Lung (tissue), 12 donors: ENCODE measurements around the gene COPRS. TPM values are rescaled to one million over a fixed set of nuclear protein-coding genes. Genes with fewer than 3 reads are reported as not detected.

ENCODE experiments used
- ATAC-seq: fragments of 200-7000 bp; cut with Tn5 transposase; one replicate; pipeline ENCODE4 v1.9.1; 2020; ENCODE audit warnings: moderate number of reproducible peaks; ENCODE audit not compliant: insufficient read depth, low FRiP score
- DNase-seq, 3 donors: peaks; one replicate each; pipeline ENCODE4 v3.0.0-alpha.2; 2013 to 2017
- H3K27ac ChIP-seq, 2 donors: one replicate each; pipeline ENCODE4 v1.5.1; 2013; ENCODE audit warnings: mild to moderate bottlenecking in 2 of 2, moderate library complexity in 2 of 2, control low read depth in 1 of 2, inconsistent platforms in 1 of 2, low read depth in 1 of 2, low read length in 1 of 2
- H3K27me3 ChIP-seq, 3 donors: one replicate each; pipeline ENCODE4 v1.5.1; 2013; ENCODE audit warnings: low read length in 2 of 3; ENCODE audit not compliant: control insufficient read depth in 3 of 3, insufficient read depth in 3 of 3
- H3K36me3 ChIP-seq, 4 donors: one replicate each; pipeline ENCODE4 v1.5.1; 2013; ENCODE audit warnings: low read length in 4 of 4, mild to moderate bottlenecking in 1 of 4, moderate library complexity in 1 of 4; ENCODE audit not compliant: control insufficient read depth in 4 of 4, insufficient read depth in 4 of 4
- H3K4me1 ChIP-seq, 5 donors: one replicate each; pipeline ENCODE4 v1.5.1; 2013; ENCODE audit warnings: low read length in 5 of 5, mild to moderate bottlenecking in 2 of 5, moderate library complexity in 1 of 5; ENCODE audit not compliant: control insufficient read depth in 5 of 5, insufficient read depth in 5 of 5
- H3K4me3 ChIP-seq: one replicate; pipeline ENCODE4 v1.5.1; 2013; ENCODE audit warnings: mild to moderate bottlenecking, control low read depth, moderate library complexity
- H3K9ac ChIP-seq, 2 donors: one replicate each; pipeline ENCODE4 v1.5.1; 2013; ENCODE audit warnings: low read length in 2 of 2, control low read depth in 1 of 2; ENCODE audit not compliant: insufficient read depth in 1 of 2
- H3K9me3 ChIP-seq, 4 donors: one replicate each; pipeline ENCODE4 v1.5.1; 2013; ENCODE audit warnings: low read length in 3 of 4, mild to moderate bottlenecking in 1 of 4, moderate library complexity in 1 of 4; ENCODE audit not compliant: control insufficient read depth in 4 of 4, insufficient read depth in 3 of 4
- WGBS, 2 donors: extraction: QIAGEN DNeasy Blood & Tissue Kit; methylation state at CpG; one replicate each; pipeline ENCODE4 v1.1.7; 2013; 5-methylcytosine and 5-hydroxymethylcytosine counted together
- polyA plus RNA-seq, 2 donors: library from polyadenylated mRNA; stranded (reverse); fragments of 200-250 nt; gene quantifications; one replicate each; pipeline ENCODE4 v1.2.1, GENCODE V29; 2013
- total RNA-seq, 2 donors: library from RNA; depleted of rRNA in 1 of 2; stranded (reverse); fragments of >200 nt in 1 of 2; gene quantifications; one replicate each; pipeline ENCODE4 v1.2.1, GENCODE V29; 2014 to 2021
- TF ChIP-seq, protein P1 (sequence below): IDR thresholded peaks from 2 replicates; pipeline ENCODE4 v1.5.1; 2012; ENCODE audit warnings: mild to moderate bottlenecking; ENCODE audit errors: control extremely low read depth, extremely low read depth
- donor health status: control.
- donor health status: control.
- donor health status: Bipolar disorder and iron deficiency.
- donor health status: healthy.
- donor health status: DM: yes; HTN: yes; CAD: no.

The COPRS gene
- total and polyA plus RNA-seq, 4 donors, result 21.0 to 64.7 (median 38.4) TPM

GRCh38 chr17:31877911-31878702 is 19.1 kb upstream of the COPRS start:
- DNase-seq, result no peak
- WGBS, 2 donors, result 86 to 92% methylated on average over 9 of the region's 9 CpGs

DNA sequence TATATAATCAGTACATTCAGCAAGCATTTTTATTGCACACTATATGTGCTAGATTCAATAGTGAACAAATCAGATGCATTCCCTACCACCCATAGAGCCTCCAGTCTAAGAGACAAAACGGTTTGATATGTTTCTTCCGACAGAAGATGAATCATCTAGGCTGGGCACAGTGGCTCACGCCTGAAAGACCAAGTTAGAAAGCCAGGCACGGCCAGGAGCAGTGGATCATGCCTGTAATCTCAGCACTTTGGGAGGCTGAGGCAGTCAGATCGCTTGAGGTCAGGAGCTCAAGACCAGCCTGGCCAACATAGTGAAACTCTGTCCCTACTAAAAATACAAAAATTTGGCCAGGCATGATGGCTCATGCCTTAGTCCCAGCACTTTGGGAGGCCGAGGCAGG is 18.3 kb upstream of the COPRS start:
- no peak for ATAC-seq
- no peak for DNase-seq
- Histone ChIP-seq H3K36me3 (peaks cover 18 to 51% (median 35%) of the 10 kb centered on the region in 4 donors), H3K4me1 (no peaks in the 10 kb centered on the region), H3K27me3 (no peaks in the 10 kb centered on the region), H3K9me3 (no peaks in the 10 kb centered on the region), H3K27ac (no peak overlapping the region), H3K9ac (no peak overlapping the region), H3K4me3 (no peak overlapping the region)
- TF ChIP-seq, protein P1, sequence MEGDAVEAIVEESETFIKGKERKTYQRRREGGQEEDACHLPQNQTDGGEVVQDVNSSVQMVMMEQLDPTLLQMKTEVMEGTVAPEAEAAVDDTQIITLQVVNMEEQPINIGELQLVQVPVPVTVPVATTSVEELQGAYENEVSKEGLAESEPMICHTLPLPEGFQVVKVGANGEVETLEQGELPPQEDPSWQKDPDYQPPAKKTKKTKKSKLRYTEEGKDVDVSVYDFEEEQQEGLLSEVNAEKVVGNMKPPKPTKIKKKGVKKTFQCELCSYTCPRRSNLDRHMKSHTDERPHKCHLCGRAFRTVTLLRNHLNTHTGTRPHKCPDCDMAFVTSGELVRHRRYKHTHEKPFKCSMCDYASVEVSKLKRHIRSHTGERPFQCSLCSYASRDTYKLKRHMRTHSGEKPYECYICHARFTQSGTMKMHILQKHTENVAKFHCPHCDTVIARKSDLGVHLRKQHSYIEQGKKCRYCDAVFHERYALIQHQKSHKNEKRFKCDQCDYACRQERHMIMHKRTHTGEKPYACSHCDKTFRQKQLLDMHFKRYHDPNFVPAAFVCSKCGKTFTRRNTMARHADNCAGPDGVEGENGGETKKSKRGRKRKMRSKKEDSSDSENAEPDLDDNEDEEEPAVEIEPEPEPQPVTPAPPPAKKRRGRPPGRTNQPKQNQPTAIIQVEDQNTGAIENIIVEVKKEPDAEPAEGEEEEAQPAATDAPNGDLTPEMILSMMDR, result no peak
- 88 to 93% methylated on average over 6 of the region's 6 CpGs for WGBS, 2 donors

More at GRCh38 chr17:31877911-31878702, 19.1 kb upstream of the COPRS start:
- TF ChIP-seq, protein P1, result no peak
- no peak overlapping the region for H3K9ac ChIP-seq
- peaks cover 13 to 43% (median 30%) of the 10 kb centered on the region in 4 donors for H3K36me3 ChIP-seq
- no peak for ATAC-seq
- H3K27me3 ChIP-seq, result no peaks in the 10 kb centered on the region
- no peaks in the 10 kb centered on the region for H3K4me1 ChIP-seq
- H3K9me3 ChIP-seq, result no peaks in the 10 kb centered on the region
- no peak overlapping the region for H3K4me3 ChIP-seq
- H3K27ac ChIP-seq, result no peak overlapping the region

DNA sequence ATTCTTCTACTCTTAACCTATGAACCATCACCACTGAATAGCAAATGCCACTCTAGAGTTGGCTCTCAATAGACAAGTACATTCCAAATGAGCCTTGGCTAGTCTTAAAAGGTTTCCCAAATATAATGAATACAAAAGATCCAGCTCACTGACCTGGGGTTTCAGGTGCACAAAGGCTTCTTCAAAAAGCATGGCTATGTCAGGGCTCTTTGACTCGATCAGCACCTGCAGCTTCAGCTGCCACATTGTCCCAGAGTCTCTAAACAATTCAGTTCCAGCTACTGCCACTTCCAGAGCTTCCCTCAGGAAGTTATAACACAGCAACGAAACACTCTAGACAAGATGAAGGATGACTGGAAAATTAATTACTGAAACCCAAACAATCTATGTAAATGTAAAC is 16.0 kb upstream of the COPRS start:
- Histone ChIP-seq H3K4me3 (no peak overlapping the region), H3K9me3 (no peaks in the 10 kb centered on the region), H3K9ac (no peak overlapping the region), H3K4me1 (no peaks in the 10 kb centered on the region), H3K27ac (no peak overlapping the region), H3K36me3 (peaks cover 33 to 45% (median 40%) of the 10 kb centered on the region in 4 donors), H3K27me3 (no peaks in the 10 kb centered on the region)
- DNase-seq (no peak), ATAC-seq (no peak)
- TF ChIP-seq, protein P1, result no peak
- 73 to 75% methylated on average over 2 of the region's 2 CpGs for WGBS, 2 donors
